ENCODE measurements around the gene SHISA5. TPM values are rescaled to one million over a fixed set of nuclear protein-coding genes. Genes with fewer than 3 reads are reported as not detected.

The SHISA5 gene
- total and polyA plus RNA-seq, 2 experiments from 2014 or later = 146 to 166 TPM

DNA sequence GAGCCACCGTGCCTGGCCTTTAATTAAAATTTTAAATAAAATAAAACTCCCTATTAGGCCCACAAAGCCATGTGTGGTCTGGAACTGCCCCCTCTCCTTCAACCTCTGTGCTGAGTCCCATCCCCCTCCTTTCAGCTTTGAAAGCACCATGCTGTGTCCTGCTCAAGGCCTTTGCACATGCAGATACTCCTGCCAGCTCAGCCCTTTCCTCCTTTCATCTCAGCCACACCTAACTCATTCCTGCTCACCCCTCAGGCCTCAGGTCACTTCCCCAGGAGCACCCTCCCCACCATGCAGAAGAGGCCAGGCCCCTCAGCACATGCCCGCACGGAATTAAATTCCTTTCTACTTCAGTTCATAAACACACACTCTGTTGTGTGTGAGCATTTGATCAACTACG, 29.4 kb downstream of the SHISA5 start:
- H3K9me3 Mint-ChIP-seq = peaks cover 4% of the 10 kb centered on the region
- DNase-seq (ENCODE audit: low spot score) = peak; percentile 98

More for the DNA sequence above, 29.4 kb downstream of the SHISA5 start:
- H3K27me3 Mint-ChIP-seq (ENCODE audit: insufficient read depth, low read depth, poor library complexity) = peaks cover 25% of the 10 kb centered on the region
- Histone ChIP-seq H3K79me2 (replicated peaks; ENCODE audit: insufficient read depth) (peaks cover 24% of the 10 kb centered on the region), H3K4me2 (peak overlapping the region; percentile 66), H3F3A (replicated peaks; ENCODE audit: low read depth) (peaks cover 10% of the 10 kb centered on the region; the same call in 1 of the 2 replicates), H3K27ac (ENCODE audit: low read depth) (peak overlapping the region; percentile 98), H2AFZ (no peak overlapping the region), H3K9me2 (ENCODE audit: insufficient read depth) (no peaks in the 10 kb centered on the region), H3K36me3 (ENCODE audit: insufficient read depth) (no peaks in the 10 kb centered on the region; the same call in 1 of the 2 replicates), H4K20me1 (replicated peaks; ENCODE audit: insufficient read depth) (no peaks in the 10 kb centered on the region), H3K4me1 (ENCODE audit: insufficient read depth) (peaks cover 26% of the 10 kb centered on the region), H3K27me3 (ENCODE audit: insufficient read depth) (no peaks in the 10 kb centered on the region), H3K4me3 (peak overlapping the region; percentile 32)
- peak overlapping the region; percentile 47 for H3K4me3 Mint-ChIP-seq
- peaks cover 13% of the 10 kb centered on the region for H3K36me3 Mint-ChIP-seq (ENCODE audit: low read depth)
- TF ChIP-seq, protein P1, sequence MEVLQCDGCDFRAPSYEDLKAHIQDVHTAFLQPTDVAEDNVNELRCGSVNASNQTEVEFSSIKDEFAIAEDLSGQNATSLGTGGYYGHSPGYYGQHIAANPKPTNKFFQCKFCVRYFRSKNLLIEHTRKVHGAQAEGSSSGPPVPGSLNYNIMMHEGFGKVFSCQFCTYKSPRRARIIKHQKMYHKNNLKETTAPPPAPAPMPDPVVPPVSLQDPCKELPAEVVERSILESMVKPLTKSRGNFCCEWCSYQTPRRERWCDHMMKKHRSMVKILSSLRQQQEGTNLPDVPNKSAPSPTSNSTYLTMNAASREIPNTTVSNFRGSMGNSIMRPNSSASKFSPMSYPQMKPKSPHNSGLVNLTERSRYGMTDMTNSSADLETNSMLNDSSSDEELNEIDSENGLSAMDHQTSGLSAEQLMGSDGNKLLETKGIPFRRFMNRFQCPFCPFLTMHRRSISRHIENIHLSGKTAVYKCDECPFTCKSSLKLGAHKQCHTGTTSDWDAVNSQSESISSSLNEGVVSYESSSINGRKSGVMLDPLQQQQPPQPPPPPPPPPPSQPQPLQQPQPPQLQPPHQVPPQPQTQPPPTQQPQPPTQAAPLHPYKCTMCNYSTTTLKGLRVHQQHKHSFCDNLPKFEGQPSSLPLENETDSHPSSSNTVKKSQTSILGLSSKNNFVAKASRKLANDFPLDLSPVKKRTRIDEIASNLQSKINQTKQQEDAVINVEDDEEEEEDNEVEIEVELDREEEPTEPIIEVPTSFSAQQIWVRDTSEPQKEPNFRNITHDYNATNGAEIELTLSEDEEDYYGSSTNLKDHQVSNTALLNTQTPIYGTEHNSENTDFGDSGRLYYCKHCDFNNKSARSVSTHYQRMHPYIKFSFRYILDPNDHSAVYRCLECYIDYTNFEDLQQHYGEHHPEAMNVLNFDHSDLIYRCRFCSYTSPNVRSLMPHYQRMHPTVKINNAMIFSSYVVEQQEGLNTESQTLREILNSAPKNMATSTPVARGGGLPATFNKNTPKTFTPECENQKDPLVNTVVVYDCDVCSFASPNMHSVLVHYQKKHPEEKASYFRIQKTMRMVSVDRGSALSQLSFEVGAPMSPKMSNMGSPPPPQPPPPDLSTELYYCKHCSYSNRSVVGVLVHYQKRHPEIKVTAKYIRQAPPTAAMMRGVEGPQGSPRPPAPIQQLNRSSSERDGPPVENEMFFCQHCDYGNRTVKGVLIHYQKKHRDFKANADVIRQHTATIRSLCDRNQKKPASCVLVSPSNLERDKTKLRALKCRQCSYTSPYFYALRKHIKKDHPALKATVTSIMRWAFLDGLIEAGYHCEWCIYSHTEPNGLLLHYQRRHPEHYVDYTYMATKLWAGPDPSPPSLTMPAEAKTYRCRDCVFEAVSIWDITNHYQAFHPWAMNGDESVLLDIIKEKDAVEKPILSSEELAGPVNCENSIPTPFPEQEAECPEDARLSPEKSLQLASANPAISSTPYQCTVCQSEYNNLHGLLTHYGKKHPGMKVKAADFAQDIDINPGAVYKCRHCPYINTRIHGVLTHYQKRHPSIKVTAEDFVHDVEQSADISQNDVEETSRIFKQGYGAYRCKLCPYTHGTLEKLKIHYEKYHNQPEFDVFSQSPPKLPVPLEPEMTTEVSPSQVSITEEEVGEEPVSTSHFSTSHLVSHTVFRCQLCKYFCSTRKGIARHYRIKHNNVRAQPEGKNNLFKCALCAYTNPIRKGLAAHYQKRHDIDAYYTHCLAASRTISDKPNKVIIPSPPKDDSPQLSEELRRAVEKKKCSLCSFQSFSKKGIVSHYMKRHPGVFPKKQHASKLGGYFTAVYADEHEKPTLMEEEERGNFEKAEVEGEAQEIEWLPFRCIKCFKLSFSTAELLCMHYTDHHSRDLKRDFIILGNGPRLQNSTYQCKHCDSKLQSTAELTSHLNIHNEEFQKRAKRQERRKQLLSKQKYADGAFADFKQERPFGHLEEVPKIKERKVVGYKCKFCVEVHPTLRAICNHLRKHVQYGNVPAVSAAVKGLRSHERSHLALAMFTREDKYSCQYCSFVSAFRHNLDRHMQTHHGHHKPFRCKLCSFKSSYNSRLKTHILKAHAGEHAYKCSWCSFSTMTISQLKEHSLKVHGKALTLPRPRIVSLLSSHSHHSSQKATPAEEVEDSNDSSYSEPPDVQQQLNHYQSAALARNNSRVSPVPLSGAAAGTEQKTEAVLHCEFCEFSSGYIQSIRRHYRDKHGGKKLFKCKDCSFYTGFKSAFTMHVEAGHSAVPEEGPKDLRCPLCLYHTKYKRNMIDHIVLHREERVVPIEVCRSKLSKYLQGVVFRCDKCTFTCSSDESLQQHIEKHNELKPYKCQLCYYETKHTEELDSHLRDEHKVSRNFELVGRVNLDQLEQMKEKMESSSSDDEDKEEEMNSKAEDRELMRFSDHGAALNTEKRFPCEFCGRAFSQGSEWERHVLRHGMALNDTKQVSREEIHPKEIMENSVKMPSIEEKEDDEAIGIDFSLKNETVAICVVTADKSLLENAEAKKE (CRISPR knock-in tag; IDR thresholded peaks at IDR 0.05) = 0 out of 2 replicates have a peak, but pooled peaks have one; percentile 29
- TF ChIP-seq NANOG (IDR thresholded peaks at IDR 0.05; ENCODE audit: borderline replicate concordance) (peak; percentile 83), EZH2 (IDR thresholded peaks at IDR 0.05; ENCODE audit: low read depth, unreplicated experiment) (no peak), EZH2phosphoT487 (IDR thresholded peaks at IDR 0.05; ENCODE audit: unreplicated experiment) (no peak), JUNB (IDR thresholded peaks at IDR 0.05; ENCODE audit: unreplicated experiment) (no peak), POLR2AphosphoS5 (IDR thresholded peaks at IDR 0.05; ENCODE audit: low read depth) (peak; percentile 57), STAT1 (IDR thresholded peaks at IDR 0.05; ENCODE audit: unreplicated experiment) (no peak), ZNF331 (CRISPR knock-in tag; IDR thresholded peaks at IDR 0.05; ENCODE audit: low read depth) (peak; percentile 8; the same call in 1 of the 2 replicates), ZNF114 (CRISPR knock-in tag; IDR thresholded peaks at IDR 0.05) (no peak), CREB1 (CRISPR knock-in tag; IDR thresholded peaks at IDR 0.05; ENCODE audit: low read depth) (no peak)
- TF ChIP-seq, protein P2, sequence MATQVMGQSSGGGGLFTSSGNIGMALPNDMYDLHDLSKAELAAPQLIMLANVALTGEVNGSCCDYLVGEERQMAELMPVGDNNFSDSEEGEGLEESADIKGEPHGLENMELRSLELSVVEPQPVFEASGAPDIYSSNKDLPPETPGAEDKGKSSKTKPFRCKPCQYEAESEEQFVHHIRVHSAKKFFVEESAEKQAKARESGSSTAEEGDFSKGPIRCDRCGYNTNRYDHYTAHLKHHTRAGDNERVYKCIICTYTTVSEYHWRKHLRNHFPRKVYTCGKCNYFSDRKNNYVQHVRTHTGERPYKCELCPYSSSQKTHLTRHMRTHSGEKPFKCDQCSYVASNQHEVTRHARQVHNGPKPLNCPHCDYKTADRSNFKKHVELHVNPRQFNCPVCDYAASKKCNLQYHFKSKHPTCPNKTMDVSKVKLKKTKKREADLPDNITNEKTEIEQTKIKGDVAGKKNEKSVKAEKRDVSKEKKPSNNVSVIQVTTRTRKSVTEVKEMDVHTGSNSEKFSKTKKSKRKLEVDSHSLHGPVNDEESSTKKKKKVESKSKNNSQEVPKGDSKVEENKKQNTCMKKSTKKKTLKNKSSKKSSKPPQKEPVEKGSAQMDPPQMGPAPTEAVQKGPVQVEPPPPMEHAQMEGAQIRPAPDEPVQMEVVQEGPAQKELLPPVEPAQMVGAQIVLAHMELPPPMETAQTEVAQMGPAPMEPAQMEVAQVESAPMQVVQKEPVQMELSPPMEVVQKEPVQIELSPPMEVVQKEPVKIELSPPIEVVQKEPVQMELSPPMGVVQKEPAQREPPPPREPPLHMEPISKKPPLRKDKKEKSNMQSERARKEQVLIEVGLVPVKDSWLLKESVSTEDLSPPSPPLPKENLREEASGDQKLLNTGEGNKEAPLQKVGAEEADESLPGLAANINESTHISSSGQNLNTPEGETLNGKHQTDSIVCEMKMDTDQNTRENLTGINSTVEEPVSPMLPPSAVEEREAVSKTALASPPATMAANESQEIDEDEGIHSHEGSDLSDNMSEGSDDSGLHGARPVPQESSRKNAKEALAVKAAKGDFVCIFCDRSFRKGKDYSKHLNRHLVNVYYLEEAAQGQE (IDR thresholded peaks at IDR 0.05; ENCODE audit: unreplicated experiment) = no peak
- TF ChIP-seq, protein P3, sequence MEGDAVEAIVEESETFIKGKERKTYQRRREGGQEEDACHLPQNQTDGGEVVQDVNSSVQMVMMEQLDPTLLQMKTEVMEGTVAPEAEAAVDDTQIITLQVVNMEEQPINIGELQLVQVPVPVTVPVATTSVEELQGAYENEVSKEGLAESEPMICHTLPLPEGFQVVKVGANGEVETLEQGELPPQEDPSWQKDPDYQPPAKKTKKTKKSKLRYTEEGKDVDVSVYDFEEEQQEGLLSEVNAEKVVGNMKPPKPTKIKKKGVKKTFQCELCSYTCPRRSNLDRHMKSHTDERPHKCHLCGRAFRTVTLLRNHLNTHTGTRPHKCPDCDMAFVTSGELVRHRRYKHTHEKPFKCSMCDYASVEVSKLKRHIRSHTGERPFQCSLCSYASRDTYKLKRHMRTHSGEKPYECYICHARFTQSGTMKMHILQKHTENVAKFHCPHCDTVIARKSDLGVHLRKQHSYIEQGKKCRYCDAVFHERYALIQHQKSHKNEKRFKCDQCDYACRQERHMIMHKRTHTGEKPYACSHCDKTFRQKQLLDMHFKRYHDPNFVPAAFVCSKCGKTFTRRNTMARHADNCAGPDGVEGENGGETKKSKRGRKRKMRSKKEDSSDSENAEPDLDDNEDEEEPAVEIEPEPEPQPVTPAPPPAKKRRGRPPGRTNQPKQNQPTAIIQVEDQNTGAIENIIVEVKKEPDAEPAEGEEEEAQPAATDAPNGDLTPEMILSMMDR (conservative IDR thresholded peaks at IDR 0.05; ENCODE audit: low read depth in 2 of 2) = no peak; a peak in 1 of 4 replicates
- TF ChIP-seq, protein P4, sequence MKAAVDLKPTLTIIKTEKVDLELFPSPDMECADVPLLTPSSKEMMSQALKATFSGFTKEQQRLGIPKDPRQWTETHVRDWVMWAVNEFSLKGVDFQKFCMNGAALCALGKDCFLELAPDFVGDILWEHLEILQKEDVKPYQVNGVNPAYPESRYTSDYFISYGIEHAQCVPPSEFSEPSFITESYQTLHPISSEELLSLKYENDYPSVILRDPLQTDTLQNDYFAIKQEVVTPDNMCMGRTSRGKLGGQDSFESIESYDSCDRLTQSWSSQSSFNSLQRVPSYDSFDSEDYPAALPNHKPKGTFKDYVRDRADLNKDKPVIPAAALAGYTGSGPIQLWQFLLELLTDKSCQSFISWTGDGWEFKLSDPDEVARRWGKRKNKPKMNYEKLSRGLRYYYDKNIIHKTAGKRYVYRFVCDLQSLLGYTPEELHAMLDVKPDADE (IDR thresholded peaks at IDR 0.05) = 0 out of 2 replicates have a peak, but pooled peaks have one; percentile 12
- H3K4me1 Mint-ChIP-seq = peaks cover 41% of the 10 kb centered on the region
- peak; percentile 79 for ATAC-seq
- peak overlapping the region; percentile 95 for H3K27ac Mint-ChIP-seq

All from GM23338 (cell line).